IMR-90 (cell line): ENCODE measurements around the gene NPFFR2. TPM values are rescaled to one million over a fixed set of nuclear protein-coding genes. Genes with fewer than 3 reads are reported as not detected.

Source experiments
- ATAC-seq: fragments of 200-7000 bp; cut with Tn5 transposase; 2 replicates; pipeline ENCODE4 v1.9.1; 2020; ENCODE audit warnings: low read depth, mild to moderate bottlenecking, moderate library complexity
- BruUV-seq: library from RNA; stranded (reverse); fragments of 400-500 nt; replicated peaks from 2 replicates; lab custom pipeline; 2021; lab: Mats Ljungman, UMichigan
- CTCF ChIA-PET: fragments of 300-600 bp; formaldehyde crosslinking; extraction: SDS; loops from one replicate; lab custom pipeline; 2021; ENCODE audit warnings: antibody characterized with exemption; lab: Yijun Ruan, JAX
- POLR2A ChIA-PET: fragments of 300-600 bp; sonication (Branson Sonifier 250); formaldehyde crosslinking; loops from one replicate; lab custom pipeline; 2022; ENCODE audit warnings: antibody characterized with exemption; ENCODE audit not compliant: unreplicated experiment; lab: Charles Lee
- DNase-seq: peaks from one replicate; pipeline ENCODE4 v3.0.0; 2013
- H2AFZ ChIP-seq: replicated peaks from 2 replicates; pipeline ENCODE3; 2013; ENCODE audit warnings: low read length, mild to moderate bottlenecking; ENCODE audit not compliant: poor library complexity
- H2AK5ac ChIP-seq: 2 replicates; pipeline ENCODE4 v1.6.1; 2013; ENCODE audit warnings: low read depth, low read length, inconsistent platforms
- H2AK9ac ChIP-seq: replicated peaks from 2 replicates; pipeline ENCODE3; 2013; ENCODE audit warnings: mild to moderate bottlenecking, low read depth, low read length, moderate library complexity; ENCODE audit not compliant: poor library complexity
- H2BK120ac ChIP-seq: 2 replicates; pipeline ENCODE4 v1.6.1; 2013; ENCODE audit warnings: low read depth, low read length, inconsistent platforms
- H2BK15ac ChIP-seq: 3 replicates; pipeline ENCODE4 v1.6.1; 2013; ENCODE audit warnings: low read depth, low read length, inconsistent platforms
- H2BK20ac ChIP-seq: 2 replicates; pipeline ENCODE4 v1.6.1; 2013; ENCODE audit warnings: low read depth, mild to moderate bottlenecking, inconsistent platforms, low read length, moderate library complexity
- H2BK5ac ChIP-seq: 2 replicates; pipeline ENCODE4 v1.6.1; 2013; ENCODE audit warnings: mild to moderate bottlenecking, low read depth, low read length, inconsistent platforms; ENCODE audit not compliant: poor library complexity, severe bottlenecking
- H3K14ac ChIP-seq: replicated peaks from 2 replicates; pipeline ENCODE4 v1.6.1; 2013; ENCODE audit warnings: low read depth, low read length, inconsistent platforms
- H3K18ac ChIP-seq: 2 replicates; pipeline ENCODE4 v1.6.1; 2013; ENCODE audit warnings: low read depth, low read length, control low read depth
- H3K23ac ChIP-seq: 2 replicates; pipeline ENCODE4 v1.6.1; 2013; ENCODE audit warnings: low read depth, low read length, inconsistent platforms
- H3K27ac ChIP-seq: 2 replicates; pipeline ENCODE4 v1.5.1; 2013; ENCODE audit warnings: mild to moderate bottlenecking, control low read depth, low read length; ENCODE audit not compliant: insufficient read depth
- H3K27me3 ChIP-seq: 2 replicates; pipeline ENCODE4 v1.6.1; 2013; ENCODE audit warnings: low read length; ENCODE audit not compliant: control insufficient read depth, insufficient read depth
- H3K36me3 ChIP-seq: 2 replicates; pipeline ENCODE4 v1.6.1; 2013; ENCODE audit warnings: low read length, mixed read lengths; ENCODE audit not compliant: control insufficient read depth, insufficient read depth
- H3K4ac ChIP-seq: 2 replicates; pipeline ENCODE4 v1.6.1; 2013; ENCODE audit warnings: low read depth, low read length, inconsistent platforms
- H3K4me1 ChIP-seq: 2 replicates; pipeline ENCODE4 v1.6.1; 2013; ENCODE audit warnings: low read length, mixed read lengths; ENCODE audit not compliant: control insufficient read depth, insufficient read depth
- H3K4me2 ChIP-seq: 2 replicates; pipeline ENCODE4 v1.6.1; 2013; ENCODE audit warnings: low read depth, mild to moderate bottlenecking, control low read depth, low read length, moderate library complexity
- H3K4me3 ChIP-seq: 2 replicates; pipeline ENCODE4 v1.5.1; 2013; ENCODE audit warnings: low read depth, mild to moderate bottlenecking, control low read depth, low read length, moderate library complexity; ENCODE audit not compliant: insufficient read depth
- H3K56ac ChIP-seq: 2 replicates; pipeline ENCODE4 v1.6.1; 2013; ENCODE audit warnings: low read length, inconsistent platforms; ENCODE audit not compliant: insufficient read depth; ENCODE audit errors: extremely low read depth
- H3K79me1 ChIP-seq, 2 experiments: 2 replicates each; pipeline ENCODE4 v1.6.1; 2013; ENCODE audit warnings: low read length in 2 of 2, inconsistent platforms in 1 of 2, low read depth in 1 of 2
- H3K9ac ChIP-seq: 2 replicates; pipeline ENCODE4 v1.6.1; 2013; ENCODE audit warnings: low read depth, low read length, control low read depth
- H3K9me1 ChIP-seq: 2 replicates; pipeline ENCODE4 v1.6.1; 2013; ENCODE audit warnings: low read length, inconsistent platforms; ENCODE audit not compliant: insufficient read depth
- H3K9me3 ChIP-seq: 2 replicates; pipeline ENCODE4 v1.6.1; 2013; ENCODE audit warnings: low read length; ENCODE audit not compliant: control insufficient read depth, insufficient read depth
- H4K20me1 ChIP-seq: 2 replicates; pipeline ENCODE4 v1.6.1; 2013; ENCODE audit warnings: low read length, inconsistent platforms; ENCODE audit not compliant: insufficient read depth
- H4K5ac ChIP-seq: 2 replicates; pipeline ENCODE4 v1.6.1; 2013; ENCODE audit warnings: mild to moderate bottlenecking, low read depth, low read length, control low read depth
- H4K8ac ChIP-seq, 2 experiments: 2 replicates each; pipeline ENCODE4 v1.6.1; 2013; ENCODE audit warnings: low read depth in 2 of 2, low read length in 2 of 2, control low read depth in 1 of 2, inconsistent platforms in 1 of 2
- H4K91ac ChIP-seq: 2 replicates; pipeline ENCODE4 v1.6.1; 2013; ENCODE audit warnings: low read depth, low read length, inconsistent platforms; ENCODE audit not compliant: insufficient read depth
- BHLHE40 ChIP-seq: fragments of 150-350 bp; IDR thresholded peaks from 2 replicates; pipeline ENCODE4 v1.6.1; 2016; ENCODE audit warnings: mild to moderate bottlenecking, low read depth, low read length
- CEBPB ChIP-seq: IDR thresholded peaks from 2 replicates; pipeline ENCODE4 v1.6.1; 2012; ENCODE audit warnings: low read depth, low read length, improper control_type of control experiment
- CTCF ChIP-seq: conservative IDR thresholded peaks from 2 replicates; pipeline ENCODE4 v1.5.1; 2012; ENCODE audit warnings: mild to moderate bottlenecking, low read depth, low read length, improper control_type of control experiment
- ELK1 ChIP-seq: fragments of 150-350 bp; IDR thresholded peaks from 2 replicates; pipeline ENCODE4 v1.6.1; 2016; ENCODE audit warnings: low read depth, mild to moderate bottlenecking, low read length, moderate library complexity, borderline replicate concordance
- FOS ChIP-seq: fragments of 150-350 bp; IDR thresholded peaks from 2 replicates; pipeline ENCODE4 v1.6.1; 2016; ENCODE audit warnings: low read depth, low read length
- MAFK ChIP-seq: IDR thresholded peaks from 2 replicates; pipeline ENCODE4 v1.6.1; 2012; ENCODE audit warnings: low read depth, low read length, improper control_type of control experiment
- MXI1 ChIP-seq: IDR thresholded peaks from 2 replicates; pipeline ENCODE4 v1.6.1; 2012; ENCODE audit warnings: low read depth, mild to moderate bottlenecking, low read length, moderate library complexity, borderline replicate concordance
- NFE2L2 ChIP-seq: fragments of 150-350 bp; IDR thresholded peaks from 2 replicates; pipeline ENCODE4 v1.6.1; 2016; ENCODE audit warnings: low read depth, mild to moderate bottlenecking, low read length
- POLR2A ChIP-seq: IDR thresholded peaks from 2 replicates; pipeline ENCODE4 v1.6.1; 2012; ENCODE audit warnings: mild to moderate bottlenecking, low read depth, low read length
- RAD21 ChIP-seq: IDR thresholded peaks from 2 replicates; pipeline ENCODE4 v1.6.1; 2012; ENCODE audit warnings: low read length, improper control_type of control experiment
- RFX5 ChIP-seq: IDR thresholded peaks from 2 replicates; pipeline ENCODE4 v1.8.0; 2012; ENCODE audit warnings: low read depth, mild to moderate bottlenecking, low read length, moderate library complexity
- SMC3 ChIP-seq: fragments of 150-350 bp; IDR thresholded peaks from 2 replicates; pipeline ENCODE4 v1.6.1; 2016; ENCODE audit warnings: low read depth, mild to moderate bottlenecking, antibody characterized with exemption, low read length, moderate library complexity
- WGBS, 2 experiments: methylation state at CpG; one replicate each; pipeline versions ENCODE4 v1.1.5 to v1.1.7; 2013; ENCODE audit warnings: missing lambda C conversion rate in 2 of 2; ENCODE audit not compliant: insufficient read length in 1 of 2; ENCODE audit errors: extremely low coverage in 2 of 2; 5-methylcytosine and 5-hydroxymethylcytosine counted together
- dilution Hi-C: fragments of 300-500 bp; cut with HindIII; formaldehyde crosslinking; loops from one replicate; pipeline ENCODE4 v1.14.3; 2018; ENCODE audit warnings: low sequenced_read_pairs; ENCODE audit not compliant: unreplicated experiment
- in situ Hi-C: fragments of 300-500 bp; cut with MboI; formaldehyde crosslinking; loops from 3 replicates; pipeline ENCODE4 v1.14.3; 2019; ENCODE audit warnings: low sequenced_read_pairs, inconsistent platforms, mixed read lengths
- intact Hi-C: fragments of 100-400 bp; cut with micrococcal nuclease; formaldehyde crosslinking; loops from 2 replicates; pipeline ENCODE4 v1.10.0; 2022
- polyA plus RNA-seq, 3 experiments: library from polyadenylated mRNA; depleted of rRNA; stranded (reverse); fragments of >200 nt; gene quantifications; 2 replicates each; pipeline ENCODE4 v1.2.3, GENCODE V29; 2012; ENCODE audit warnings: low replicate concordance in 1 of 3
- total RNA-seq: library from RNA; depleted of rRNA; stranded (reverse); fragments of >200 nt; gene quantifications from 2 replicates; pipeline ENCODE4 v1.2.3, GENCODE V29; 2012

NPFFR2 gene
- total and polyA plus RNA-seq, 2 of the 4 experiments (the other 2 are of a cell fraction), result not detected

- Histone ChIP-seq H3K18ac (no peak overlapping the region), H2BK120ac (no peak overlapping the region), H2BK20ac (no peak overlapping the region), H3K4me1 (no peaks in the 10 kb centered on the region), H3K9me1 (no peaks in the 10 kb centered on the region), H2AK5ac (no peak overlapping the region), H3K4me2 (no peak overlapping the region), H3K27ac (no peak overlapping the region), H3K4ac (no peak overlapping the region), H3K36me3 (no peaks in the 10 kb centered on the region), H3K79me1 (no peaks in the 10 kb centered on the region), H3K56ac (no peak overlapping the region), H4K8ac (no peak overlapping the region), H4K20me1 (no peaks in the 10 kb centered on the region), H2AK9ac (no peak overlapping the region), H3K27me3 (no peaks in the 10 kb centered on the region), H2BK5ac (no peak overlapping the region), H3K14ac (no peak overlapping the region), H3K9ac (no peak overlapping the region), H2BK15ac (no peak overlapping the region), H4K5ac (no peak overlapping the region), H4K91ac (no peak overlapping the region), H3K9me3 (no peaks in the 10 kb centered on the region), H3K23ac (no peak overlapping the region), H2AFZ (no peak overlapping the region), H3K4me3 (no peak overlapping the region)
- intact Hi-C loops (no loop called here), in situ Hi-C loops (no loop called here), dilution Hi-C loops (no loop called here)
- POLR2A ChIA-PET, result no interaction called here
- BruUV-seq, result no TSS peak
- ATAC-seq (no peak), DNase-seq (no peak)
- no peak for TF ChIP-seq NFE2L2
- no peak for TF ChIP-seq SMC3
- no peak for TF ChIP-seq CTCF
- TF ChIP-seq FOS, result no peak
- TF ChIP-seq RAD21, result no peak
- no peak for TF ChIP-seq ELK1
- no peak for TF ChIP-seq MXI1
- TF ChIP-seq BHLHE40, result no peak
- TF ChIP-seq CEBPB, result no peak
- TF ChIP-seq MAFK, result no peak
- TF ChIP-seq RFX5, result no peak
- no peak for TF ChIP-seq POLR2A
- CTCF ChIA-PET, result no interaction called here
- no CpG with 5 or more reads among the region's 1 CpG for WGBS, 2 experiments
Observed at GRCh38 chr4:71994559-71994958, 37.2 kb upstream of the NPFFR2 start.
